LoVo (cell line): ENCODE data around the gene SHMT2.
A peak's percentile ranks its signal among the peaks of the same experiment; 100 is the strongest.

ENCODE experiments used
- DNase-seq: peaks from one replicate; pipeline ENCODE4 v3.0.0-alpha.2; 2016; ENCODE audit warnings: low spot score

SHMT2 gene

DNA sequence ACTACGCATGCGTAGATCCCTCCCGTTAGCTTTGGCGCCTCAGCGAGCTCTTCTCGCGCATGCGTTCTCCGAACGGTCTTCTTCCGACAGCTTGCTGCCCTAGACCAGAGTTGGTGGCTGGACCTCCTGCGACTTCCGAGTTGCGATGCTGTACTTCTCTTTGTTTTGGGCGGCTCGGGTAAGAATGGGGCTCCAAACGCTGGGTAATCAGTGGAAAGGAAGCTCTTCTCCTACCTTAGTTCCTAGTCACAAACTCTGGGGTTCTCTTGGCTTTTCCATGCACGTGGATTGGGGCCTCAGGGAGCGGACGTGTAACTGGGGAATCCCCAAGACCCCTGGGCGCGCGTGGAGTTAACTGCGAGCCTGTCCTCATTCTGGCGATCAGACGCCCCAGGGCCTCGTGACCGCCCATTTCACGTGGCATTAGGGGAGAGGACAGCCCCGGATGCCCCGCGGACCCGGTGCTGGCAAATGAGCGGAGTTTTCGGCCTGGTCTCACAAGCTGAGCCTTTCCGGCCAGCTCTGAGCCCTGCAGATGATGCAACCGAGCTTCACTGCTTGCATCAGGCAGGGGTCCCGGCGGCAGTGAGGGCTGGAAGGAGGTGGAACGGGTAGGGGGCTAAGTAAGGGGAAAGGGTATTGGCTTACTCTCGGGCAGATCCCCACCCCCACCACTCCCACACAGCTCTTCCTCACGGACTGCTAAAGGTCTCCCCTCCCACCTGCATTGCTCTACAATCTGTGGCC lies at the start of gene SHMT2:
TSS of gene SHMT2 (plus strand) at position 78 of the 747 bp plus-strand sequence. CDS start at position 146, 68 bp downstream.
- DNase-seq = peak; percentile 100

DNA sequence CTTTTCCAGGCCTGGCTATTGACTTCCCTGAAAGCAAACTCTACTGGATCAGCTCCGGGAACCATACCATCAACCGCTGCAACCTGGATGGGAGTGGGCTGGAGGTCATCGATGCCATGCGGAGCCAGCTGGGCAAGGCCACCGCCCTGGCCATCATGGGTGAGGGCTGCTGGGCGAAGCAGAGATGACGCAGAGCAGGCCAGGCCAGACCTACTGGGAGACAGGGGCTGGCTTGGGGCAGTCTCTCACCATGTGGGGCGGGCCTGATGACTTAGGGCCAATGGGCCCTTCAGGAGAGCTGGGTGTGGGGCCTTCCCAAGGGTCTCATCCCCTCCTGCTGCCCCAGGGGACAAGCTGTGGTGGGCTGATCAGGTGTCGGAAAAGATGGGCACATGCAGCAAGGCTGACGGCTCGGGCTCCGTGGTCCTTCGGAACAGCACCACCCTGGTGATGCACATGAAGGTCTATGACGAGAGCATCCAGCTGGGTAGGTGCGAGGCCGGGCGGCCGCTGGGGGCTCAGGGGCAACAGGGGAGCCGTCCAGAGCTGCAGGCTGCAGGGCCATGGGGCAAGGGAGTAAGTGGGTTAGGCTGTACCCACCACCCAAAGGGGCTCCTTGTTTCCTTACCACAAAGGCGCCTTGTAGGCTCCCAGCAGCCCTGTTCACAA lies 49.1 kb upstream of the SHMT2 start:
- DNase-seq = no peak

DNA sequence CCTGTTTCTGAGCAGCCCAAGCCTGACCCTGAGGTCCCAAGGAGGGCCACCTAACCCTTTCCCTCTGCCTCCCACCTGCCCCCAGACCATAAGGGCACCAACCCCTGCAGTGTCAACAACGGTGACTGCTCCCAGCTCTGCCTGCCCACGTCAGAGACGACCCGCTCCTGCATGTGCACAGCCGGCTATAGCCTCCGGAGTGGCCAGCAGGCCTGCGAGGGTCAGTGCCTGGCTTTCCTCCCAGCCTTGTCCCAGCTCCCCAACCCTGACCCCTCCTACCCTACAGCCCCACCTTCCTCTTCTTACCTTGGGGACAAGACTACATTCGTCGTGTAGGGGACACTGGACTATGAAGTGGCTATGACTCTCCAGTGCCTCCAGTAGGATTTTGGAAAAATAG lies 48.4 kb upstream of the SHMT2 start:
- no peak for DNase-seq

DNA sequence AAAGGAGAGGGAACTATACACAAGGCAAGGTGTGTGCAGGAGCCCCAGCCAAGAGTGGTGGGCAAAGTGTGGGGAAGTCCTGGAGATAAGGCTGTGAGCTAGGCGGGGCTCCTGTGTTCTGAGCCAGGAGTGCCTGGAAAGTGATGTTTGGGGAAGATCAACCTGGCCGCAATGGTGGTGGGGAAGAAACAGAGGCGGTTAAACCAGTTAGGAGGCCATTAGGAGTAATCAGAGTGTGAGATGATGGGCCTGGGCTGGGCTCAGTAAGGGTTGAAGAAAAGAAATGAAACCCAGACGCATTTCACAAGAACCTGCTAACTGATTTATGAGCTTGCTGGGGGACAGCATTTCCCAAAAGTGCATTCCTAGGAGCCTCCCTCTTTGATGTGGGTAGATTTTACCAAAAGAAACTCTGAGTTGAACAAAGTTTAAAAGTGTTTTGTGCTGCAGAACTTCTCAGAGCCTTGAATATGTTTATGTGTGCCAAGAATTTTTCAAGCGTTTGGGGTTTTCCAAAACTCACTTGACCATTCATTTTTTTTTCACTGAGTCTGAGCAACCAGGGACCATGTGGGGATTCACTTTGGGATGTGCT lies 47.9 kb upstream of the SHMT2 start:
- DNase-seq = no peak

DNA sequence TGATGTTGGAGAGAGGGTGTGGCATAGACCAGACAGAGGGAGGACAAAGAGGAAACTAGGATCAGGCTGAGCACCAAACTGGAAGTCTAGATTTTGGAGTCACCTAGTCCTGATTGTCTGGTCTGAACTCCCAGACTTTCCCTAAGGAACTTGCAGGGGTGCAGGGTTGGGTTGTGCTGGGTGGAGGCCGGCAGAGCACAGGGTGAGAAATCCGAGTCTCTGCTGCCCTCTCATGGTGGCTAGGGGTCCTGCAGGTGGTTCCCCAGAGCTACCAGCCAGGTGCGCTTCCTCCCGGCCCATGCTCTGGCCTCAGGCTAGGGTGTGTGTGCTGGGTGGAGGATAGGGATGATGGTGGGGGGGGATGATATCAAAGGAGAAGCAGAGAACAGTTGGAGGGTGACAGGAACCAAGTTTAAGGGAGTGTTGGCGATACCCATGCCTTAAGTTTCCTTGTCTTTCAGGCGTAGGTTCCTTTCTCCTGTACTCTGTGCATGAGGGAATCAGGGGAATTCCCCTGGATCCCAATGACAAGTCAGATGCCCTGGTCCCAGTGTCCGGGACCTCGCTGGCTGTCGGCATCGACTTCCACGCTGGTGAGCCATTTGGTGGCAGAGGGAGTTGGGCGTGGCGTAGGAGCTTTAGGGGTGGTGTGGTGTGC lies 46.5 kb upstream of the SHMT2 start:
- peak; percentile 82 for DNase-seq

DNA sequence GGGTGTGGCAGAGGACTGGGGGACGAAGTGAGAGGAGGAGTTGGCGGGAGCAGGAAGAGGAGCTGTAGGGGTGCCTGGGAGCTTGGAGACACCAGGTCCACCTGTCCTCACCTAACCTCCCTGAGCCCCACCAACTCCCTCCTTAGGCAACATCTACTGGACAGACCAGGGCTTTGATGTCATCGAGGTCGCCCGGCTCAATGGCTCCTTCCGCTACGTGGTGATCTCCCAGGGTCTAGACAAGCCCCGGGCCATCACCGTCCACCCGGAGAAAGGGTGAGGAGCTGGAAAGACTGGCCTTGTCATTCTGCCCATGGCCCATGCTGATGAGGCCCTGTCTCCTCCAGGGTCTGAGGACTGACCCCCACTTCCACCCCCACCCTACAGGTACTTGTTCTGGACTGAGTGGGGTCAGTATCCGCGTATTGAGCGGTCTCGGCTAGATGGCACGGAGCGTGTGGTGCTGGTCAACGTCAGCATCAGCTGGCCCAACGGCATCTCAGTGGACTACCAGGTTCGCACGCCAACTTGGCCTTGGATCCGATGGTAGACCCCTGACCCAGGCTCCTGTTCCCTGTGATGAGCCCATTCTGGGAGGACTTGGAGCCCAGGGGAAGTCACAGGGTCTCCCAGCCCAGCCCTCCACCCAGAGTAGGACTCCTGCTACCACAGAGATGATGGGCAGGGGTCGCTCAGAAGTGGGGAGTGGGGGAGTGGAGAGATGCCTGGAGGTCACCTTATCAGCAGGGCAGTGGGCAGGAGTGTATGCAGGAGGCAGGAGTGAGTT lies 45.4 kb upstream of the SHMT2 start:
- DNase-seq = no peak

DNA sequence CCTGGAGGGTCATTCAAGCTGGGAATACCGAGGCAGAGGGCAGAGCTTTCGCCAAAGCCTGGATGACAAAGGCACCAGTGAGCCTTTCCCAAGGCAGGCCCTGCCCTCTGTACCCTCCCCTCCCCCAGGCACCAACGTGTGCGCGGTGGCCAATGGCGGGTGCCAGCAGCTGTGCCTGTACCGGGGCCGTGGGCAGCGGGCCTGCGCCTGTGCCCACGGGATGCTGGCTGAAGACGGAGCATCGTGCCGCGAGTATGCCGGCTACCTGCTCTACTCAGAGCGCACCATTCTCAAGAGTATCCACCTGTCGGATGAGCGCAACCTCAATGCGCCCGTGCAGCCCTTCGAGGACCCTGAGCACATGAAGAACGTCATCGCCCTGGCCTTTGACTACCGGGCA lies 44.1 kb upstream of the SHMT2 start:
- no peak for DNase-seq

DNA sequence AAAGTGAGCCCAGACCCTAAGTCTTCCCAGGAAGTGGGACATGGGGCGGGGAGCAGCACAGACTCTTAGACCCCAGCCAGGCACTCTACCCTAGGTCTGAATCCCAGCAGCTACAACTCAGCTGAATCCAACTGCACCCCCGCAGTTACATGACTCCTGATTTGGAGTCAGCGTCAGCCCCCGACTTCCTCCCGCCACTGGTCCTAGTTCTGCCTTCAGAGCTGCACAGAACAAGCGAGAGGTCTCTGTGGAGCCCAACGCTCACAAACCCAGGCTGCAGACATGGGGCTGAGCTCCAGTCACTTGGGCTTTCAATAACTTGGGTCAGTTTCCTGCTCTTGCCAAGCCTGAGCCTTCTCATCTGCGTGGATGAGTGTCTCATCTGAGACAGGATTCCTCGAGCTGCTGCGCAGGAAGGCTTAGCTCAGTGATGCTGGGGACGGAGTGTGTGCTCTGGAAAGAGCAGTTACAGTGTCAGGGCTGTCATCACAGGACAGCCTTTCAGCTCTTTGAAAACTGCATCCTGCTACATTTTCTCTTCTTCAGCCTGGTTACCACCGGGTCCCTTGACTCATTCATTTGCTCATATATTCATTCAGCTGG lies 43.5 kb upstream of the SHMT2 start:
- DNase-seq = no peak

DNA sequence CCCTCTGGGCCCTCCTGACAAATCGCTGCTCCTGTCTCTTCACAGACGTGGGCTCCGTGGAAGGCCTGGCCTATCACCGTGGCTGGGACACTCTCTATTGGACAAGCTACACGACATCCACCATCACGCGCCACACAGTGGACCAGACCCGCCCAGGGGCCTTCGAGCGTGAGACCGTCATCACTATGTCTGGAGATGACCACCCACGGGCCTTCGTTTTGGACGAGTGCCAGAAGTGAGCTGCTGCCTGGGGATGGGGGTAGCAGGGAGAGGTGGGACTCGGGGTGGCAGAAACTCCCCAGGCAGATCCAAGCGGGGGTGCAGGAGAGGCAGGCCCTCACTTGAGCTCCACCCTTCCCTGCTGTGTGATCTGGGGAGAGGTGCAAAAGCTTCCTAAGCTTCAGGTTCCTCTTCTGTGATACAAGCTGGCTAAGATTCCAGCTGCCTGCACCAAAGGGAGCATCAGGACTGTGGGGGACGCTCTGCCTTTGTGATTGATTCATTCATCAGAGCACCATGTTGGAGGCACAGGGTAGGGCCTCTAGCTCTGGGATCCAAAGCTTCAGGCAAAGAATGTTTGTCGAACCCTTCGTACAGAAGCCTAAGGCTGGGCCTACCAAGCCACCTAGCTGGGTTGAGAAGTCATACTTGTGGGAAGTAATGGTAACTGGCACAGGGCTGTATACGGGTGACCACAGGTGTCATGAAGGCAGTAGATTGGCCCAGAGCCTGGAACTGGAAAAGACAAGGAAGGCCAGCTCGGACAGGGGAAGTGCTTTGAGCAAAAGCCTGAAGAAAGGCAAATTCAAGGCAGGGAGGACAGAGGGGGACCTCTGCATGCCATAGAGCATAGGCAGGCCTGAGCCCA lies 42.1 kb upstream of the SHMT2 start:
- no peak for DNase-seq

DNA sequence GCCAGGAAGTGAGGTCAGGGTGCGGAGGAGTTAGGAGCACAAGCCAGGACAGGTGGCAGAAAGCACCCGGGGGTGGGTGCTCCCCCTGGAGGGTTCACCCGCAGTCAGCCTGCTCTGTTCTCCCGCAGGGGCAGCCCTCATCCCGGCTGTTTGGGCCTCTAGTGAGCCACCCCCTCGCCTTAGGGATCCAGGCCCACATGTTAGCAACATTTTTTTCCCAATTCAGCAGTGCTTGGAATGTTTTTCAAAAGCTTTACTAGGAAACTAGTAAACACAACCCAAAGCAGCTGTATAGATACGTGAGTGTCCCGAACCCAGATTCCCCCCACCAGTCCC lies 41.5 kb upstream of the SHMT2 start:
- no peak for DNase-seq

DNA sequence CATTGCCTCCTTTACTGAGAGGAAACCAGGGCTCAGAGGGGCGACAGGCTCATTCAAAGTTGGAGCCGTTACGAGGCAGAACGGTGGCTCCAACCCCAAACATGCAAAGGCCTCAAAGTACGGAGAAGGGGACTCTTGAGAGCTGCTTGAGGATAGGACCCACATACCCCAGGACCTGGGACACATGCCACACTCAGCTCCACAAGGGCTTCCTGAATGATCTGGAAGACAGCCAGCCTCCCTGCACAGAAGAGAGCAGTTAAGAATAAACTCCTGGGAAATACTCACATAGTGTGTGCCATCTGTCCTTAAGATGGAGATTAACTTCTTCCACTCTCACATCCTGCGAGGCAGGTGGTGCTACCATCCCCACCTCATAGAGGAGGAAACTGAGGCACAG lies 39.5 kb upstream of the SHMT2 start:
- DNase-seq = no peak

DNA sequence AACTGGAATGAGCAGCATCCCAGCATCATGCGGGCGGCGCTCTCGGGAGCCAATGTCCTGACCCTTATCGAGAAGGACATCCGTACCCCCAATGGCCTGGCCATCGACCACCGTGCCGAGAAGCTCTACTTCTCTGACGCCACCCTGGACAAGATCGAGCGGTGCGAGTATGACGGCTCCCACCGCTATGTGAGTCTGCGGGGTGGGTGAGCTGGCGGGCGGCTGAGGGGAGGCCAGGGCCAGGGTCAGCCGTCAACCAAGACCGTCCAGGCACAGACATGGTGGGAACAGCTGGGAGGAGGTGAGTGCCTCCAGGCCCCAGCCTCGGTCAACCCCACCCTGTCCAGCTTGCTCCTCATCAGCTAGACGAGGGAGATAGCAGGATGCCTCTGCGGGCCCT lies 38.7 kb upstream of the SHMT2 start:
- no peak for DNase-seq

DNA sequence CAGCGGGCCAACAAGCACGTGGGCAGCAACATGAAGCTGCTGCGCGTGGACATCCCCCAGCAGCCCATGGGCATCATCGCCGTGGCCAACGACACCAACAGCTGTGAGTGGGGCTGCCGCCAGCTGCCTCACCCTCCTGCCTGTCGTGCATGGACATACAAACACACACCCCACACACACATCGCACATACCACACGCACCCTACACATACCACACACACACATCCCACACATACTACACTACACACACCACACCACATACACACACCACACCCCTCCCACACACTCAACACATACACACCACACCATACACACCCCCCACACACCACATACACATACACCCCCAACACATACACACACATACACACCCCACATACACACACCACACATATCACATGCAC lies 38.1 kb upstream of the SHMT2 start:
- DNase-seq = no peak

DNA sequence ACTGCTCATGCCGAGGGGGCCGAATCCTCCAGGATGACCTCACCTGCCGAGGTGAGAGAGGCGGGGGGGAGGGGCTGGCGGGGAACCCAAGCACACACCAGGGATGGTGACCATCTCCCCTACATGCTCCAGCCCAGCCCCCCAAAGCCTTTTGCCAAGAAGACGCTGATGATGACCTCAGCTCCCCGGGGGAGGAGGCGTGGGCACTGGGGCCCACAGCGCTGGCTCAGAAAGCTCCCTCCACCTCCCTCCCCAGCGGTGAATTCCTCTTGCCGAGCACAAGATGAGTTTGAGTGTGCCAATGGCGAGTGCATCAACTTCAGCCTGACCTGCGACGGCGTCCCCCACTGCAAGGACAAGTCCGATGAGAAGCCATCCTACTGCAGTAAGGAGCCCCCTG lies 36.6 kb upstream of the SHMT2 start:
- no peak for DNase-seq

DNA sequence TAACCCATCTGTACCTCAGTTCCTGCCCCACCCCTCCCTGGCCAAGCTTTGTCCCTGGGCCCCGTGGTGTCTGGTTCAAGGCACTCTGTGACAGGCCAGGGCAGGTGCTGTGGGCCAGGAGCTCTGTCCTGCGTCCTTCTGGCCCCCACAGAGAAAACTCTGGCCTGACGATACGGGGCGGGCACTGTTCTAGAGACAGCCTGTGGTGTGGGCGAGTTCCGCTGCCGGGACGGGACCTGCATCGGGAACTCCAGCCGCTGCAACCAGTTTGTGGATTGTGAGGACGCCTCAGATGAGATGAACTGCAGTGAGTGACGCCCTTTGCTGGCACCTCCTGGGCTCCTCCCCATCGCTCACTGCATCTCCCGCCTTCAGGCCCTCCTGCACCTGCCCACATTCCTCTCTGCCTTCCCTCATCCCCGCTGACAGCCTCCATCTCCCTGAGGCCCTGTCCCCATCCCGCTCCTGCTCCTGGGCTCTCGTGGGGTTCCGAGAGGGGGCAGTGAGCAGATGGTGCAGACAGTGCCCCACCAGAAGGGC lies 35.7 kb upstream of the SHMT2 start:
- DNase-seq = no peak

DNA sequence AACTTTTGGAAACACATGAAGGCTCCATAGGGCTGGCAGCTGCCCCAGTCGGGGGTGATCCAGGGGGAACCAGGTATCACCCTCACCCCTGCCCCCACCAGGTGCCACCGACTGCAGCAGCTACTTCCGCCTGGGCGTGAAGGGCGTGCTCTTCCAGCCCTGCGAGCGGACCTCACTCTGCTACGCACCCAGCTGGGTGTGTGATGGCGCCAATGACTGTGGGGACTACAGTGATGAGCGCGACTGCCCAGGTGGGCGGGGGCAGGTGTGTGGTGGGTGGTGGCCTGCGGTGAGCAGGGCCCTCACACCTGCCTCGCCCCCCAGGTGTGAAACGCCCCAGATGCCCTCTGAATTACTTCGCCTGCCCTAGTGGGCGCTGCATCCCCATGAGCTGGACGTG lies 35.3 kb upstream of the SHMT2 start:
- DNase-seq = no peak

DNA sequence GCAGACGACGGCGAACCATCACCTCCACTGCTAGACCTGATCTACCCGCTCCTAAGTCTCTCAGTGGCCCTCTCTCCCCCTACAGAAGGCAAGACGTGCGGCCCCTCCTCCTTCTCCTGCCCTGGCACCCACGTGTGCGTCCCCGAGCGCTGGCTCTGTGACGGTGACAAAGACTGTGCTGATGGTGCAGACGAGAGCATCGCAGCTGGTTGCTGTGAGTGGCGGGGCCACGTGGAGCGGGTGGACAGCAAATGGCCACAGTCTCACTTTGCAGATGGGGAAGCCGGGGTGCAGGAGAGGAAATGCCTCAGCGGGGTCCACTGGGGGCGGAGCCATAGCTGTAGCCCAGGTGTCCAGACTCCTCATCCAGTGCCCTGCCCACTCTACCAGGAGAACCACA lies 34.3 kb upstream of the SHMT2 start:
- DNase-seq = no peak

DNA sequence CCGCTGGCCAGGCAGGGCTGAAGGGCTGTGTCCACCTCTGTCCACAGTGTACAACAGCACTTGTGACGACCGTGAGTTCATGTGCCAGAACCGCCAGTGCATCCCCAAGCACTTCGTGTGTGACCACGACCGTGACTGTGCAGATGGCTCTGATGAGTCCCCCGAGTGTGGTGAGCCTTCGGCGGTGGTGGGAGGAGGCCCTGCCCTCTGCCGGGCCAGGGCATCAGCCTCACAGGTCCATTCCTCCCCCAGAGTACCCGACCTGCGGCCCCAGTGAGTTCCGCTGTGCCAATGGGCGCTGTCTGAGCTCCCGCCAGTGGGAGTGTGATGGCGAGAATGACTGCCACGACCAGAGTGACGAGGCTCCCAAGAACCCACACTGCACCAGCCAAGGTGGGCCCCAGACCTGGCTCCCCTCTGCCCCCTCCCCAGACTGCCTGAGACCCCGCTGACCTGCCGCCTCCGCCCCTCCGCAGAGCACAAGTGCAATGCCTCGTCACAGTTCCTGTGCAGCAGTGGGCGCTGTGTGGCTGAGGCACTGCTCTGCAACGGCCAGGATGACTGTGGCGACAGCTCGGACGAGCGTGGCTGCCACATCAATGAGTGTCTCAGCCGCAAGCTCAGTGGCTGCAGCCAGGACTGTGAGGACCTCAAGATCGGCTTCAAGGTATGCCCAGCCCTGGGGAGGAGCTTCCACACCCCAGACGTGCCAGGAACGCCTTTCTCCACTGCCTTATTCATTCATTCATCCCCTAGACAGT lies 33.7 kb upstream of the SHMT2 start:
- no peak for DNase-seq

DNA sequence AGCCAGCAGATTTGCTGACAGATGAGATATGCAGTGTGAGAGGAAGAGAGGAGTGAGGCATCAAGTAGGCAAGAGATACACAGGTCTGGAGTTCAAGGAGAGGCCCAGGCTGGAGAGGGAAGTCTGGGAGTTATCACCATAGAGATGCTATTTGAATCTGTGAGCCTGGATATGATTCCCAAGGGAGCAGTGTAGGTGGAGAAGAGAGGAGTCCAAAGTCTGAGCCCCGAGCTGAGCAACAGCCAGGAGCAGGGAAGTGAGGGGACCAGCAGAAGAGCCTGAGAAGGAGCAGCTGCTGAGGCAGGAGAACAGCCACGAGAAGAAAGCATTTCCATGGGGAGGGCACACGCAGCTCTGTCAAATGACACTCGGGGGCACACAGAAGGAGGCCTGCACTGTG lies 33.1 kb upstream of the SHMT2 start:
- DNase-seq = no peak

DNA sequence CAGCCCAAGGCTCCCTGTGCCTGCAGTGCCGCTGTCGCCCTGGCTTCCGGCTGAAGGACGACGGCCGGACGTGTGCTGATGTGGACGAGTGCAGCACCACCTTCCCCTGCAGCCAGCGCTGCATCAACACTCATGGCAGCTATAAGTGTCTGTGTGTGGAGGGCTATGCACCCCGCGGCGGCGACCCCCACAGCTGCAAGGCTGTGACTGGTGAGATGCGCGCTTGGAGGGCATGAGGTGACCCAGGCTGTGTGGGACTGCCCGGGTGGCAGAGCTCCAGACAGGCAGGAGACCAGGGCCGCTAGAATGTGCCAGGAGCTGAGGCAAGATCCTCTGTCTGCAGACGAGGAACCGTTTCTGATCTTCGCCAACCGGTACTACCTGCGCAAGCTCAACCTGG lies 32.6 kb upstream of the SHMT2 start:
- no peak for DNase-seq
